Measurements from ENCODE around the gene CLEC18B.

Gene CLEC18B

DNA sequence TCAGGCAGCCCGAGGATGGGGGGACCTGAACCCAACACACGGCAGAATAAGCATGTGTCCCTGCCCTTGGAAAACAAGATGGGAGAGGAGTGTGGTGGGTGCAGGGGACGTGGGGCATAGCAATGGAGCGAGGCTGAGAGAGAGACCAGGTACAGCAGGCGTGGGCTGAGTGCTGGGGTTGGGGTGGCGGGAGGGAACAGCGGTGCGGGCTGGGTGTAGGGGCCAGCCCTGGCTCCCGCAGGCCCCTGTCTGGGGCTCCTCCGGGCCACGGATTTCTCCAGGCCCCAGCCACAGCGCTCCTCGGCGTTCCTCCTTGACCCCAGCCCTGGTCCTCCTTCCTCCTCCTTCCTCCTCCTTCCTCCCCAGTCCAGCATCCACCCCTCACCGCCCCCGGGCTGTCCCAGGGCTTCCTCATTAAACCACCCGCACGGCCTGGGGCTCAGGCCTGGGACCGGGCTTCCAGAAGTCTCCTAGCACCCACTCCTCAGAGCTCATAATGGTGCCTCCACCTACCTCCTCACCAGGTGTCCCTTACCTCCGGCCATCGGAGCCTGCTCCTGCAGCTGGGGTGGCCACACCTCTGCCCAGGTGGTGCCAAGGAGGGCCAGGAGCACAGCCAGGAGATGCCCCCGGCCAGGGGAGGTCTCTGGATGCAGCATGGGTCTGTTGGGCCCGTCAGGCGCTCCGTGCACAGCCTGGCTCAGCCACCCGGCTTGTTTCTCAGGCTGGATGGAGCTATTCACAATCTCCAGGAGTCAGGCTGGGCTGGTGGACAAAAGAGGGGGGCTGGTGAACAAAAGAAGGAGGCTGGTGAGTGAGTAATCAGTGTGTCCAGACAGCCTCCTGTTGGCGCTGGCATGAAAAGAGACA, at the start of gene CLEC18B:
TSS of gene CLEC18B (minus strand) at position 867 of the 870 bp plus-strand sequence. CDS start at position 659, 208 bp downstream.
- DNase-seq (ENCODE audit: low read depth): peak; percentile 16

- DNase-seq (ENCODE audit: low read depth): no peak
Observed at GRCh38 chr16:74469946-74470478, 48.7 kb upstream of the CLEC18B start.

DNA sequence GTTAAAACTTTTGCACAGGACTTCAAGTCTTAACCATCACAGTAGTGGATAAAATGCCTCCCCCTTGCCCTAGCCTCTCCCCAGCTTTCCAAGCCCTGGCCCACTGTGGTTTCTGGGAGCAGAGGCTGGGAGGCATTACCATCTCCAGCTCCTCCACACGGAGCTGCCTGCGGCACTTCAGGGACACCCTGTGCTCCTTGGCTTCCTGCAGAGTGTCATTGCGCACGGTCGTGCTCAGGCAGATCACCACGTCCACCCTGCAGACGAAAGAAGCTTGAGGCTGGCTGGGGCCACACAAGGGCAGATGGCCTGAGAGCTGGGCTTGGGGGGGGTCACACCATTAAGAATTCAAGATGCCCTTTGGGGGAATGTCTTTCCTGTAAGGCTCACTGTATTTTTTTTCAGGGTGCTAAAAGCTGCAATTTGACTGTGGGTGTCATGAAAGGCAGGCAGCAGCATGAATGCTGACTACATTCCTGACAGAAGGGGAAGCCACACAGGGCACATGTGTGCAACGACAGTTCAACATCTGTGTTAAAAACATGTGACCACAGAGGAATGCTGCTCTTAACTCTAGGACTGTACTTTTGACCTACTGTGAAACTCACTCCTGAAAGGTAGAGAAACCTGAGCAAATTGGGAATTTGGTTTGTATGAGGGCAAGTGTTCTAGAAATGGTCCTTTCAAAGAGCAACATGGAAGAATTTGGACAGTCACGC, 47.7 kb upstream of the CLEC18B start:
- no peak for DNase-seq (ENCODE audit: low read depth)

DNA sequence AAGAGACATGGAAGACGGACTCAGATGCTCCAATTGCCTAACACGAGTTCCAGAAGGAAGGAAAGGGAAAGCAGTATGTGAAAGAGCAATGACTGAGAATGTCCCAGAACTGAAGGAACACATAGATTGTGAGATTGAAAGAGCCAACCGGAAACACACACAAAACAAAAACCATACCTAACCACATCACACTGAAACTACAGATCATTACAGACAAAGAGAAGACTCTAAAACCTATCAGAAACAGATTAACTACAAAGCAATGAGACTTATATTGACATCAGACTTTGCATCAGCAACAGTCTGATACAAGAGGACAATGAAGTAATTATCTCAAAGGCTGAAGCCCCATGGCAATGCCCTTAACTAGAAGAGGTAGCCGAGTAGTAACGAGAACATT, 45.6 kb upstream of the CLEC18B start:
- DNase-seq (ENCODE audit: low read depth): no peak

DNA sequence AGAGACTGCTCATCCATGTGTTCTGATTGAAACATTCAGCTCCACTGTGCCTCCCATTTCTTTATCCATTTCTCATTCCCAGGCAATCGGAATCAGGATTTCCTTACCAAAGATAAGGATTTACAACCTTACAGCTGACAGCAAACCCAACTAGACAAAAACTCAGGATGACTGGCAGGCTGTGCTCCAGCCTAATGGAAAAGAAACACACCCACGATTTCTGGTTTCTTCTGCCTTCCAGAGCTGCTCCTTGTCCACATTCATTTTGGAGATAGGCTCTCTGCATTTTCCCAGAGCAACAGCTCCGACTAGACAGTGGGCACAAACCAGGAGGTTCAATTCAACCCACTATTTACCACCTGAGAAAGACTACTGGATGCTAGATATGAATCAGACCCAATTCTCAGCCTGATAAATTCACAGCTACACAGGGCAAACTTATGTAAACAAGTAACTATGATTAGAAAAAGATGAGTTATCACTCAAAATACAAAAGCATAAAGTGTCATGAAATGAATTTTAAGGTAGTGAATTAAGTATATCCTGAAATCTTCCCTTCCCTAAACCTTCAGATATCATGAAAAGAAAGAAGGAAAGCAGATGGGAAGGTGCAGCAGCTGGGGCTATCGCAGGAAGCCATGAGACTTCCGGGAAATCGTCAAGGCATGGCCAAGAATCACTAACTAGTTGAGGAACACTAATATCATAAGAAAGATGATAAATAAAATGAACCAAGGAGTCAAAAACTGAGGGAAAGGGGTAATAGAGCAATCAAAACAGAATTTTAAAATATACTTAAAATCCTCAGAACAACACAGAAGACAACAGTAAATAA, 44.8 kb upstream of the CLEC18B start:
- DNase-seq (ENCODE audit: low read depth): no peak

- DNase-seq (ENCODE audit: low read depth): no peak
Observed at GRCh38 chr16:74465281-74465680, 44.0 kb upstream of the CLEC18B start.

DNA sequence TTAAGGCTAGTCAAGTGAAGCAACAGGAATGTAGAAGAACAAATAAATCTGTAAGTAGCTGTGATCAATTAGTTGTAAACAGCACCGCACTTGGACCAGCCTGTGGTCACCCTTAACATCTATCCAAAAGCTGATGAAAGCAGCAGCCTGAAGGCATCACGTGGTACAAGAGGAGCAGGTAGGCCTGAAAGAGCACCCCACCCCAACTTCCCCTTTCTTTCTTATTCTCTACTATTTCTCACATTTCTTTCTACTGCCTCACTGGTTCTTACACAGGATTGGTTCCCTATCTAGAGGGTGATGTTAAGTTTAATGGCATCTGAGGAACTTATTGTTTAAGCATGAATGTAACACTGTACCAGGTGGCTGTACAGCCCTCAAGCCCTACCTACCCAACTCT, 42.6 kb upstream of the CLEC18B start:
- no peak for DNase-seq (ENCODE audit: low read depth)

DNA sequence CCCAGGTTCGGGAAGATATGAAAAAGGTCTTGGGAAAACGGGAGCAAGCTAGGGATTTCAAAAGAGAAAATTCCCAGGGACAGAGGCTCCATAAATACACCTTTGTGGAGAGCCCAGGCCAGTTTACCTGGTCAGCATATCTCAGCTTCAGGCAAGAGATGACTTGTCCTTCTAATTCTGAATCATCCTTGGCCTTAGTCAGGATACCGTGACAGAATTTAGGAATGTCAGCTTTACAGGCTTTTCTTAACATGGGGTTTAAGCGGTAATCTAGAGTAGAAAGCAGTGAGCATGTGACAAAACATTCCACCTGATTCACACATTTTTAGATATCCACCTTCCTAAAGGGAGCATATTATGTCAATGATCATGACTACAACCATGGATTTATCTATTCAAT, 41.1 kb upstream of the CLEC18B start:
- DNase-seq (ENCODE audit: low read depth): no peak

GRCh38 chr16:74461826-74462225, 40.5 kb upstream of the CLEC18B start:
- no peak for DNase-seq (ENCODE audit: low read depth)

- DNase-seq (ENCODE audit: low read depth): no peak
Observed at GRCh38 chr16:74460542-74460941, 39.3 kb upstream of the CLEC18B start.

DNA sequence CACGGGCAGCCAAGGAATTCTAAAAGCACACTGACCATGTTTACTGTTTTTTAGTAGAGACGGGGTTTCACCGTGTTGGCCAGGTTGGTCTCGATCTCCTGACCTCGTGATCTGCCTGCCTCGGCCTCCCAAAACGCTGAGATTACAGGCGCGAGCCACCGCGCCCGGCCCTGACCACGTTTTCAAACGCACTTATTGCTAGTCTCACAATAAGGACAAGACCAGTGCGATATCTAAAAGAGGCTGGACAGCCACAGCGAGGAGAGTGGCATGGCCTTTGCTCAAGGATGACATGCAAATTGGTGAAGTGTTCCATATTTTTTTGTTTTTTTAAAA, 35.0 kb upstream of the CLEC18B start:
- no peak for DNase-seq (ENCODE audit: low read depth)

DNA sequence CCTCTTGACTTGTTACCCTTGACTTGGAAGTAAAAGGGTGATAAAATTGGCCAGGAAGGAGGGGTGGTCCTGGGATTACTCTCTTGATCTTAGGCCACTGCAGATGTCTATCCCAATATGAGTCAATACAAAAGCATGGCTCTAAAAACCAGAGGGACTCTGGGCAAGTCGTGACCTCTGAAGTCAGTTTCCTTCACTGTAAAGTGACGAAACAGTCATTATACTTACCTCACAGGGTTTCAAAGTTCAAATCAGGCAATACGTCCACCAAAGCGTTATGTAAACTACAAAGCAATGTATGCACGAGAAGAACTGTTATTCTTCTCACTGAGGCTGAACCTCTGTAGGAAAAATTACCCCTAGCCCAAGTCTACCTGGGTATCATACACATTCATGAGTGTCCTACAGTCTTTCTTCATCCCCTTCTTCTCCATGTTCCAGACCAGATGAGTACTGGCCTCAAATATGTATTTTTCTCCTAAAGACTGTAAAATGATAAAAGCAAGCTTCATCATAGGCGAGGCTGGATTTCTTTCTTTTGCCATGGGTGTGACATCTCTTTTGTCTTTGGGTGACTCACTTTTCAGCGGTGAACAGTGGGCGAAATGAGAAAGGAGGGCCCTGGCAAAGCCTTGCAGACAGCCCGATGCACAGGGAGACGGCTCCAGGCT, 34.5 kb upstream of the CLEC18B start:
- DNase-seq (ENCODE audit: low read depth): peak; percentile 50

GRCh38 chr16:74455213-74455612, 33.9 kb upstream of the CLEC18B start:
- no peak for DNase-seq (ENCODE audit: low read depth)

DNA sequence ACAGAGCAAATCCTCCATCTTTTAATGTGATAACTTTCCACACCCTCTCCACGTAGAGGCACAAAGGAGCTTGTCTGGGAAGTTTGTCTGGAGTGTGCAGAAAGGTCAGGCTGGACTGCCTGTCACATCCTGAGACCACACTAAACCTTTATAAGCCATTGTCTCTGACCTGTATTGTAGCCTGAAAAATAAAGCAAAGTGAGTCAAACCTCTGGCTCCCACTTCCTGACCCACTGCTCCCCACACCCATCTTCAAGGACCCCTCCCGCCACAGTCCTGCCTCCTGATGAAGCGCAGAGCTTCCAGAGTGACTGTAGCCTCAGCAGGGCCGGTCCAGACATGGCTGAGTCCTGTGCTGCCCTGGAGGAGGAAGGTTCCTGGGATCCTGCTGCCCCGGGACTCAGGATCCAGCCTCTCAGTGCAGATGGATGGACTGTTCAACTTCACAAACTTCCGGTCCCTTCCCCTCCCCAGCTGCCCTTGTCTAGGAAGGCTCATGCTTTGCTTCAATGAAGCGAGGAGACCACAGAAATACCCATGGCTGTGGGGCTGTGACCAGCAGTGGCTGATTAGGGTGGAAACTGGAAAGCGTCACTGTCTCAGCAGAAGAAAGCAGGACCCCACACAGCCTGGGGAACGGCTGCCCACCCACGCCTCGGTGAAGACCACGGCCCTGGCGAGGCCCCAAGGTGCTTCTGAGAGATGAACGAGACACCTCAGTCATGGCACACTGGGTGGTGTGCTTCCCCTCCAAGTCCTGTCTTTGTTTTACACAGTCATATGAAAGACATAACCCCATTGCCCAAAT, 30.9 kb upstream of the CLEC18B start:
- DNase-seq (ENCODE audit: low read depth): no peak

DNA sequence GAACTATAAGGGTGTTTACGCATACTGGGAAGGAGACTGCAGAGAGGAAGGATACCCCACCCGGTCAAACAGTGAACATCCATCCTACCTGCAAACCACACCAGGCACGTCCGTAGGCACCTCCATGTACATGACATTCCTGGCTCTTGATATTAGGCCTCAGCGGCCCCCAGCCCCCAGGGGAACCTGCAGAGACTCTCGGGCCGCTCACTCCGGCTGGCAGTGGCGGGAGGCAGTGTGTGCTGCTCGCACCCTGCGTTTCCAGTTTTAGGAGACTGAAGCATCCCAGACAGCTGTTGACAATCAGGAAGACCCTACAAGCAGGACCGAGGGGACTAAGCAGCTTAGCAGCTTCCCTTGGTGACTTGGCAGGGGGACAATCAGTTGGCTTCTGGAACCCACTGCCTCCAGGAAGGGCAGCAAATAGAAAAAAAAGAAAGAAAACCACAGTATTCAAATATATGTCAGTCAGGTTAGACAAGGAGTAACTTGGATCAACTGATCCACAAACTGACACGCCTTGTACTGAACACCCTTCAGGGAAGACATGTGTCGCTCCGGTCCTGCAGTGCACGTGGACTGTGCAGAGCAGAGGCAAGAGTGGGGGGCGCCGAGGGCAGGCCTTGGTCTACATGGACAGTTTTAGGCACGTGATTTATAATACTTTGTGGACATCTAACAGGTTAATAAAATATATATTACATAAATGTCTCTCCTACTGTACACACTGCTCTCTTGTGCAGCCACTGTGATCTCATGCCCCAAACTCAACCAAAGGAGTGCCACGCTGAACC, 29.9 kb upstream of the CLEC18B start:
- DNase-seq (ENCODE audit: low read depth): no peak

DNA sequence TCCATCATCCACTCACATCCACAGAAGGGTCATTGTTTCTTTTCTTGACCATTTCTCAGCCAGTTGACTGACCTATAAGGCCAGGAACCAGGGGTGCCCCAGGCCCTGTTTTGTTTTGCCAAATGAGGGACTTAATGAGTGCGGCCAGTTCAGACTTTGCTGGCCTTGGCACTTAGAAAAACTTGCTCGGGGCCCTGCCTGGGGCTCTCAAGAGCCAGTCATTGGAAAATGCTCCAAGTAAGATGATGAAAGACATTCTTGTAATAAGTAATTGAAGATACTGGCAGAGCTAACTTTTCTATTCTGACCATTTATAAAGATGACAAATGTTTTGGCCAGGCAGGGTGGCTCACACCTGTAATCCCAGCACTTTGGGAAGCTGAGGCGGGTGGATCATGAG, 29.0 kb upstream of the CLEC18B start:
- peak; percentile 21 for DNase-seq (ENCODE audit: low read depth)

- no peak for DNase-seq (ENCODE audit: low read depth)
Observed at GRCh38 chr16:74449470-74449869, 28.2 kb upstream of the CLEC18B start.

- peak; percentile 98 for DNase-seq (ENCODE audit: low read depth)
Observed at GRCh38 chr16:74448990-74449389, 27.7 kb upstream of the CLEC18B start.

DNA sequence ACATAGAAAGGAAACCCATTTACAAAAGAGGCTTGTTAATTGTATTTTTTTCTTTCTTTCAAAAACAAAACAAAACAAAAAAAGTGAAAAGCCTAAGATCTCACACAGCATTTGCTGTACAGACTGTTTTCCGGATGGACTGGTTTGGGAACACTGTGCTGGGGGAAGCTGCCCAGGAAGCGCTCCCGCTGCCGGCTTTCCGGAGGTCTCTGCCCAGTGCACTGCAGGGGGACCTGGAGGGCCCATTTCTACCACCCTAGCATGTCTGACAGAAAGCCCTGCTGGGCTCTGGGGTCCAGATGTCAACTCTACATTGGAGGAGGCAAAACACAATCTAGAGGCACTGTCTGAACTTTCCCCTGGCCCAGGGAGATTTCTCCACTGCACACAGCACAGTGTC, 26.3 kb upstream of the CLEC18B start:
- no peak for DNase-seq (ENCODE audit: low read depth)

GRCh38 chr16:74446866-74447265, 25.6 kb upstream of the CLEC18B start:
- no peak for DNase-seq (ENCODE audit: low read depth)

Data from EH (cell line).